IMR-90 (cell line): Measurements from ENCODE around the gene HSF2BP. TPM values are rescaled to one million over a fixed set of nuclear protein-coding genes. Genes with fewer than 3 reads are reported as not detected.

Experiments
- ATAC-seq: fragments of 200-7000 bp; cut with Tn5 transposase; 2 replicates; pipeline ENCODE4 v1.9.1; 2020; ENCODE audit warnings: low read depth, mild to moderate bottlenecking, moderate library complexity
- BruUV-seq: library from RNA; stranded (reverse); fragments of 400-500 nt; replicated peaks from 2 replicates; lab custom pipeline; 2021; lab: Mats Ljungman, UMichigan
- CTCF ChIA-PET: fragments of 300-600 bp; formaldehyde crosslinking; extraction: SDS; loops from one replicate; lab custom pipeline; 2021; ENCODE audit warnings: antibody characterized with exemption; lab: Yijun Ruan, JAX
- POLR2A ChIA-PET: fragments of 300-600 bp; sonication (Branson Sonifier 250); formaldehyde crosslinking; loops from one replicate; lab custom pipeline; 2022; ENCODE audit warnings: antibody characterized with exemption; ENCODE audit not compliant: unreplicated experiment; lab: Charles Lee
- DNase-seq: peaks from one replicate; pipeline ENCODE4 v3.0.0; 2013
- H2AFZ ChIP-seq: replicated peaks from 2 replicates; pipeline ENCODE3; 2013; ENCODE audit warnings: low read length, mild to moderate bottlenecking; ENCODE audit not compliant: poor library complexity
- H2AK5ac ChIP-seq: 2 replicates; pipeline ENCODE4 v1.6.1; 2013; ENCODE audit warnings: low read depth, low read length, inconsistent platforms
- H2AK9ac ChIP-seq: replicated peaks from 2 replicates; pipeline ENCODE3; 2013; ENCODE audit warnings: mild to moderate bottlenecking, low read depth, low read length, moderate library complexity; ENCODE audit not compliant: poor library complexity
- H2BK120ac ChIP-seq: 2 replicates; pipeline ENCODE4 v1.6.1; 2013; ENCODE audit warnings: low read depth, low read length, inconsistent platforms
- H2BK15ac ChIP-seq: 3 replicates; pipeline ENCODE4 v1.6.1; 2013; ENCODE audit warnings: low read depth, low read length, inconsistent platforms
- H2BK20ac ChIP-seq: 2 replicates; pipeline ENCODE4 v1.6.1; 2013; ENCODE audit warnings: low read depth, mild to moderate bottlenecking, inconsistent platforms, low read length, moderate library complexity
- H2BK5ac ChIP-seq: 2 replicates; pipeline ENCODE4 v1.6.1; 2013; ENCODE audit warnings: mild to moderate bottlenecking, low read depth, low read length, inconsistent platforms; ENCODE audit not compliant: poor library complexity, severe bottlenecking
- H3K14ac ChIP-seq: replicated peaks from 2 replicates; pipeline ENCODE4 v1.6.1; 2013; ENCODE audit warnings: low read depth, low read length, inconsistent platforms
- H3K18ac ChIP-seq: 2 replicates; pipeline ENCODE4 v1.6.1; 2013; ENCODE audit warnings: low read depth, low read length, control low read depth
- H3K23ac ChIP-seq: 2 replicates; pipeline ENCODE4 v1.6.1; 2013; ENCODE audit warnings: low read depth, low read length, inconsistent platforms
- H3K27ac ChIP-seq: 2 replicates; pipeline ENCODE4 v1.5.1; 2013; ENCODE audit warnings: mild to moderate bottlenecking, control low read depth, low read length; ENCODE audit not compliant: insufficient read depth
- H3K27me3 ChIP-seq: 2 replicates; pipeline ENCODE4 v1.6.1; 2013; ENCODE audit warnings: low read length; ENCODE audit not compliant: control insufficient read depth, insufficient read depth
- H3K36me3 ChIP-seq: 2 replicates; pipeline ENCODE4 v1.6.1; 2013; ENCODE audit warnings: low read length, mixed read lengths; ENCODE audit not compliant: control insufficient read depth, insufficient read depth
- H3K4ac ChIP-seq: 2 replicates; pipeline ENCODE4 v1.6.1; 2013; ENCODE audit warnings: low read depth, low read length, inconsistent platforms
- H3K4me1 ChIP-seq: 2 replicates; pipeline ENCODE4 v1.6.1; 2013; ENCODE audit warnings: low read length, mixed read lengths; ENCODE audit not compliant: control insufficient read depth, insufficient read depth
- H3K4me2 ChIP-seq: 2 replicates; pipeline ENCODE4 v1.6.1; 2013; ENCODE audit warnings: low read depth, mild to moderate bottlenecking, control low read depth, low read length, moderate library complexity
- H3K4me3 ChIP-seq: 2 replicates; pipeline ENCODE4 v1.5.1; 2013; ENCODE audit warnings: low read depth, mild to moderate bottlenecking, control low read depth, low read length, moderate library complexity; ENCODE audit not compliant: insufficient read depth
- H3K56ac ChIP-seq: 2 replicates; pipeline ENCODE4 v1.6.1; 2013; ENCODE audit warnings: low read length, inconsistent platforms; ENCODE audit not compliant: insufficient read depth; ENCODE audit errors: extremely low read depth
- H3K79me1 ChIP-seq, 2 experiments: 2 replicates each; pipeline ENCODE4 v1.6.1; 2013; ENCODE audit warnings: low read length in 2 of 2, inconsistent platforms in 1 of 2, low read depth in 1 of 2
- H3K9ac ChIP-seq: 2 replicates; pipeline ENCODE4 v1.6.1; 2013; ENCODE audit warnings: low read depth, low read length, control low read depth
- H3K9me1 ChIP-seq: 2 replicates; pipeline ENCODE4 v1.6.1; 2013; ENCODE audit warnings: low read length, inconsistent platforms; ENCODE audit not compliant: insufficient read depth
- H3K9me3 ChIP-seq: 2 replicates; pipeline ENCODE4 v1.6.1; 2013; ENCODE audit warnings: low read length; ENCODE audit not compliant: control insufficient read depth, insufficient read depth
- H4K20me1 ChIP-seq: 2 replicates; pipeline ENCODE4 v1.6.1; 2013; ENCODE audit warnings: low read length, inconsistent platforms; ENCODE audit not compliant: insufficient read depth
- H4K5ac ChIP-seq: 2 replicates; pipeline ENCODE4 v1.6.1; 2013; ENCODE audit warnings: mild to moderate bottlenecking, low read depth, low read length, control low read depth
- H4K8ac ChIP-seq, 2 experiments: 2 replicates each; pipeline ENCODE4 v1.6.1; 2013; ENCODE audit warnings: low read depth in 2 of 2, low read length in 2 of 2, control low read depth in 1 of 2, inconsistent platforms in 1 of 2
- H4K91ac ChIP-seq: 2 replicates; pipeline ENCODE4 v1.6.1; 2013; ENCODE audit warnings: low read depth, low read length, inconsistent platforms; ENCODE audit not compliant: insufficient read depth
- CEBPB ChIP-seq: IDR thresholded peaks from 2 replicates; pipeline ENCODE4 v1.6.1; 2012; ENCODE audit warnings: low read depth, low read length, improper control_type of control experiment
- CHD1 ChIP-seq: IDR thresholded peaks from 2 replicates; pipeline ENCODE4 v1.6.1; 2012; ENCODE audit warnings: low read depth, low read length, improper control_type of control experiment
- CTCF ChIP-seq: conservative IDR thresholded peaks from 2 replicates; pipeline ENCODE4 v1.5.1; 2012; ENCODE audit warnings: mild to moderate bottlenecking, low read depth, low read length, improper control_type of control experiment
- MAFK ChIP-seq: IDR thresholded peaks from 2 replicates; pipeline ENCODE4 v1.6.1; 2012; ENCODE audit warnings: low read depth, low read length, improper control_type of control experiment
- MAZ ChIP-seq: IDR thresholded peaks from 2 replicates; pipeline ENCODE4 v1.6.1; 2012; ENCODE audit warnings: low read depth, mild to moderate bottlenecking, low read length, improper control_type of control experiment, moderate library complexity, borderline replicate concordance
- MXI1 ChIP-seq: IDR thresholded peaks from 2 replicates; pipeline ENCODE4 v1.6.1; 2012; ENCODE audit warnings: low read depth, mild to moderate bottlenecking, low read length, moderate library complexity, borderline replicate concordance
- POLR2A ChIP-seq: IDR thresholded peaks from 2 replicates; pipeline ENCODE4 v1.6.1; 2012; ENCODE audit warnings: mild to moderate bottlenecking, low read depth, low read length
- RAD21 ChIP-seq: IDR thresholded peaks from 2 replicates; pipeline ENCODE4 v1.6.1; 2012; ENCODE audit warnings: low read length, improper control_type of control experiment
- RCOR1 ChIP-seq: IDR thresholded peaks from 2 replicates; pipeline ENCODE4 v1.6.1; 2012; ENCODE audit warnings: mild to moderate bottlenecking, low read length, improper control_type of control experiment; ENCODE audit not compliant: insufficient replicate concordance
- RFX5 ChIP-seq: IDR thresholded peaks from 2 replicates; pipeline ENCODE4 v1.8.0; 2012; ENCODE audit warnings: low read depth, mild to moderate bottlenecking, low read length, moderate library complexity
- SMC3 ChIP-seq: fragments of 150-350 bp; IDR thresholded peaks from 2 replicates; pipeline ENCODE4 v1.6.1; 2016; ENCODE audit warnings: low read depth, mild to moderate bottlenecking, antibody characterized with exemption, low read length, moderate library complexity
- USF2 ChIP-seq: fragments of 150-350 bp; IDR thresholded peaks from 2 replicates; pipeline ENCODE4 v1.6.1; 2017; ENCODE audit warnings: mild to moderate bottlenecking, antibody characterized with exemption, low read length, low read depth
- WGBS, 2 experiments: methylation state at CpG; one replicate each; pipeline versions ENCODE4 v1.1.5 to v1.1.7; 2013; ENCODE audit warnings: missing lambda C conversion rate in 2 of 2; ENCODE audit not compliant: insufficient read length in 1 of 2; ENCODE audit errors: extremely low coverage in 2 of 2; 5-methylcytosine and 5-hydroxymethylcytosine counted together
- dilution Hi-C: fragments of 300-500 bp; cut with HindIII; formaldehyde crosslinking; loops from one replicate; pipeline ENCODE4 v1.14.3; 2018; ENCODE audit warnings: low sequenced_read_pairs; ENCODE audit not compliant: unreplicated experiment
- in situ Hi-C: fragments of 300-500 bp; cut with MboI; formaldehyde crosslinking; loops from 3 replicates; pipeline ENCODE4 v1.14.3; 2019; ENCODE audit warnings: low sequenced_read_pairs, inconsistent platforms, mixed read lengths
- intact Hi-C: fragments of 100-400 bp; cut with micrococcal nuclease; formaldehyde crosslinking; loops from 2 replicates; pipeline ENCODE4 v1.10.0; 2022
- polyA plus RNA-seq, 3 experiments: library from polyadenylated mRNA; depleted of rRNA; stranded (reverse); fragments of >200 nt; gene quantifications; 2 replicates each; pipeline ENCODE4 v1.2.3, GENCODE V29; 2012; ENCODE audit warnings: low replicate concordance in 1 of 3
- total RNA-seq: library from RNA; depleted of rRNA; stranded (reverse); fragments of >200 nt; gene quantifications from 2 replicates; pipeline ENCODE4 v1.2.3, GENCODE V29; 2012

The HSF2BP gene
- total and polyA plus RNA-seq, 2 of the 4 experiments (the other 2 are of a cell fraction): 0.87 to 0.90 TPM

- TF ChIP-seq CEBPB: no peak
- TF ChIP-seq MAZ: no peak
- no peak for TF ChIP-seq RAD21
- TF ChIP-seq RFX5: no peak
- no peak for TF ChIP-seq CTCF
- TF ChIP-seq SMC3: no peak
- no peak for TF ChIP-seq MAFK
- no peak for TF ChIP-seq POLR2A
- no peak for TF ChIP-seq MXI1
- no peak for TF ChIP-seq USF2
- no peak for TF ChIP-seq RCOR1
- TF ChIP-seq CHD1: no peak
- H3K9me3 ChIP-seq: no peaks in the 10 kb centered on the region
- H2BK120ac ChIP-seq: no peak overlapping the region
- H3K56ac ChIP-seq: no peak overlapping the region
- no peaks in the 10 kb centered on the region for H3K27me3 ChIP-seq
- ATAC-seq (no peak), DNase-seq (no peak)
- ChIA-PET POLR2A (no interaction called here), CTCF (no interaction called here)
- dilution Hi-C loops: no loop called here
- H3K9me1 ChIP-seq: peaks cover 16% of the 10 kb centered on the region
- H2BK15ac ChIP-seq: no peak overlapping the region
- H3K4me1 ChIP-seq: peaks cover 9% of the 10 kb centered on the region
- H3K4ac ChIP-seq: no peak overlapping the region
- H3K18ac ChIP-seq: no peak overlapping the region
- H4K8ac ChIP-seq: peak overlapping the region in 1 of 2 experiments; percentile 100; a peak in 2 of 4 replicates
- no peak overlapping the region; the same call in 1 of the 2 replicates for H2AK5ac ChIP-seq
- intact Hi-C loops: no loop called here
- no peak overlapping the region for H4K5ac ChIP-seq
- no peak overlapping the region for H3K4me3 ChIP-seq
- WGBS, 2 experiments: 95% methylated on average over 23 of the region's 48 CpGs; no CpG with 5 or more reads in 1 of the 2 experiments
- H3K14ac ChIP-seq: no peak overlapping the region
- no peak overlapping the region for H3K23ac ChIP-seq
- H2BK20ac ChIP-seq: no peak overlapping the region
- H3K27ac ChIP-seq: no peak overlapping the region
- 0 out of 2 replicates have a peak overlapping the region, but pooled peaks have one; percentile 2 for H4K91ac ChIP-seq
- H3K36me3 ChIP-seq: peaks cover 5% of the 10 kb centered on the region
- no TSS peak for BruUV-seq
- peaks cover 10% of the 10 kb centered on the region for H4K20me1 ChIP-seq
- peak overlapping the region; percentile 98 for H2AFZ ChIP-seq
- H3K79me1 ChIP-seq: peaks cover 20 to 32% of the 10 kb centered on the region in 2 experiments
- no peak overlapping the region for H3K4me2 ChIP-seq
- H2AK9ac ChIP-seq: peak overlapping the region; percentile 98
- H3K9ac ChIP-seq: no peak overlapping the region
- in situ Hi-C loops: no loop called here
- no peak overlapping the region for H2BK5ac ChIP-seq
These were observed 1.1 kb downstream of the HSF2BP start for GRCh38 chr21:43658088-43658741.
